ENCODE data around the gene PPP3CA.

The PPP3CA gene

DNA sequence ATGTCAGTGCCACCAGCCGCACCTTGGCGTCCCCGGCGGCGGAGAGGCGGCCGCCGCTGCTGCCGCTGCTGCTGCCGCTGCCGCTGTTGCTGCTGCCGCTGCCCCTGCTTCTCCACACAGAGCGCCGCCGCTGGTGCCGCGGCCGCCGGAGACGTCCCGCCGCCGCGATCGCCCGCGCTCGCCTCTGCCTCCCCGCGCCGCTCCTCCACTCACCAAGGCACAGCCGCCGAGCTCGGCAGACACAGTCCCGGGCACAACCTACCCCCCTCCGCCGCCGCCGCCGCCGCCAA lies at the start of gene PPP3CA:
PPP3CA (minus strand) TSS at position 260 of the 290 bp plus-strand sequence.
- DNase-seq, result no peak

GRCh38 chr4:101393256-101393655 lies 45.9 kb upstream of the PPP3CA start:
- no peak for DNase-seq

DNA sequence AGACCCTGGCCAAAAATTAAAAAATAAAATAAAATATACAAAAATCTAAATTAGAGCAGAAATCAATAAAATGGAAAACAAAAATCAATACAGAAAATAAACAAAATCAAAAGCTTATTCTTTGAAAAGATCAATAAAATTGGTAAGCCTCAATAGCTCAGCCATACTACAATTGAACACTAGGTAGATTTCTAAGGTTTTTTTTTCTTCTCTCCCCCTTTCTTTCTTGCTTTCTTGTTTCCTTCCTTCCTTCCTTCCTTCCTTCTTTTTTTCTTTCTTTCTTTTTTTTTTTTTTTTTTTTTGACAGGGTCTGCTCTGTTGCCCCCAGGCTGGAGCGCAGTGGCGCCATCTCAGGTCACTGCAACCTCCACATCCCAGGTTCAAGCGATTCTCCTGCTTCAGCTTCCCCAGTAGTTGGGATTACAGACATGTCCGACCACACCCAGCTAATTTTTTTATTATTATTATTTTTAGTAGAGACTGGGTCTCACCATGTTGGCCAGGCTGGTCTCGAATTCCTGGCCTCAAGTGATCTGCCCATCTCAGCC lies 23.4 kb upstream of the PPP3CA start:
- DNase-seq, result no peak

DNA sequence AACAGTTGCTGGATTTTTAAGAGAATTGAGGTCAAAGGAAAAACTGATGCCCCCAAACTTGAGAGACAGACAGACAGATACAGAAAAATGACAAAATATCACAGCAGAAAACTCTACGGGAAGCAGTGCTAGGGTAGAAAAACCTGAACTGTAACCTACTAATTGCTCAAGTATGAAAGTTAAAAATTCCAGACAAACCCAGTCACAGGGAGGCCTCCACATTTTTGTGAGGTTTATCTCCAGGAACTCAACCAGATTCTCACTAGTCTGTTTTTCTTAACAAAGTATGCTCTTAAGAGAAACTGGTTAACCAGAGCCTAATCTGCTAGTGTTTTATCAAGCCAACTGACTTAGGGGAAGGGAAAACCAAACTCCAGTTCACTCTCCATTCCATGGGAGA lies 19.9 kb upstream of the PPP3CA start:
- no peak for DNase-seq

GRCh38 chr4:101366331-101366730 lies 19.0 kb upstream of the PPP3CA start:
- DNase-seq, result no peak

DNA sequence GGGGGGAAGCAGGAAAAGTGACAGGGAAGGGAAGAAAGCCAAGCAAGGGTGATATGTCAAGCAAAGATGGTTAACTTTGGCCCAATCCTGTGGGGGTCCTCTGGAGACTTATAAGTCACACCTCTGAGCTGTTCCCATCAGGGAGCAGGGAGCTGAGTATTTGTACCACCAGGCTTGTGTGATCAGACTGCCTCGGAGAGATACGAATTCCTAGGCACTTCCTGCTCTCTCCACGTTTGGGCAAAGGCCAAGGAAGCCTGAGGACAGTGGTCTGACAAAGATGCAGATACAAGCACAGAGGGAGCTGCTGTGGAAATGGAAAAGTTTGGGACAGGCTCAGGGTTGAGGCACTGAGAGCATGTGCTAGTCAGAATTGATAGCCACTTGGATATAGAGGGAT lies 10.4 kb upstream of the PPP3CA start:
- DNase-seq, result no peak

DNA sequence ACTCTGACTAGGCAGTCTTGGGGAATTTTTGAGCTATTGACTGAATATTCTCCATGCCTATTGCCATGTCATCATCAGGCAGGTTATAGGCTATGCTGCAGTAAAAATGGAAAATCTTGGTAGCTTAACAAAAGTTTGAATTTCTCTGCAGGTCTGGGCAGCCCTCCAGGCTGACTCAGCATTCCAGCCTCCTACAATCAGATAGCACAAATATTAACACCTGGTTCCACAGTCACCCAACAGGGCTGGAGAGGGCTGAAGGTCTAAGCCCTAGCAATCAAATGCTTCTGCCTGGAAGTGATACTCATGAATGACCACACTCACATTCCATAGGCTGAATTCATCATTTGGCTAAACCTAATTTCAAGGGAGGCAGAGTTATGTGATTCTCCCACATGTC lies 9.6 kb upstream of the PPP3CA start:
- no peak for DNase-seq

GRCh38 chr4:101355767-101356702 lies 8.7 kb upstream of the PPP3CA start:
- no peak for DNase-seq

DNA sequence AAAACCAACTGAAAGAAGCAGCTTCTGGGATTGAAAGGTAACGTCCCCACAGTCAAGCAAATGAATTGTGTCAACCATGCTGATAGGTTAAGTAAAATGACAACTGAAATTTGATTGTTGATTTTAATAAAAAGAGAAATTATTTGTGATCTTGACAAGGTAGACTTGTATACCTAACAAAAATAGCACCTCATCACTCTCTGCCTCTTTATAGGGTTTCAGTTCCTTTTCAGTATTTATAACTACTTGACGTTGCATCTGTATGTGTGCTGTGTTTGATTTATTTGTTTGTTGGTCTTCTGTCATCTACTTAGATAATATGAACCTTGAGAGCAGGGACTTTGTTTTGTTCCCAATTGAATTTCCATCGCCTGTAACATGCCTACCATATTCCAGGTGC lies 7.9 kb upstream of the PPP3CA start:
- DNase-seq, result no peak

DNA sequence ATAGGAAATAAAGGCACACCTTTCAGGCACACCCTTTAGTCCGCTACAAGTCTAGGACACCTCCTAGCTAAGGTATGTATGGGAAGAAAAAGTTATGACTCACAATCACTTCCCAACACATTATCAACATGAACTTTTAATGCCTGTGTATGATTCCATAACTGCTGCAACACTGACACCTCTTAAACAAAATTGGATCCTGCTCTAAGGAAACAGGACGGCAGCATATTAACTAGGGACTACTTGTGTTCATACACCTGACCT lies 2.4 kb upstream of the PPP3CA start:
- DNase-seq, result no peak

DNA sequence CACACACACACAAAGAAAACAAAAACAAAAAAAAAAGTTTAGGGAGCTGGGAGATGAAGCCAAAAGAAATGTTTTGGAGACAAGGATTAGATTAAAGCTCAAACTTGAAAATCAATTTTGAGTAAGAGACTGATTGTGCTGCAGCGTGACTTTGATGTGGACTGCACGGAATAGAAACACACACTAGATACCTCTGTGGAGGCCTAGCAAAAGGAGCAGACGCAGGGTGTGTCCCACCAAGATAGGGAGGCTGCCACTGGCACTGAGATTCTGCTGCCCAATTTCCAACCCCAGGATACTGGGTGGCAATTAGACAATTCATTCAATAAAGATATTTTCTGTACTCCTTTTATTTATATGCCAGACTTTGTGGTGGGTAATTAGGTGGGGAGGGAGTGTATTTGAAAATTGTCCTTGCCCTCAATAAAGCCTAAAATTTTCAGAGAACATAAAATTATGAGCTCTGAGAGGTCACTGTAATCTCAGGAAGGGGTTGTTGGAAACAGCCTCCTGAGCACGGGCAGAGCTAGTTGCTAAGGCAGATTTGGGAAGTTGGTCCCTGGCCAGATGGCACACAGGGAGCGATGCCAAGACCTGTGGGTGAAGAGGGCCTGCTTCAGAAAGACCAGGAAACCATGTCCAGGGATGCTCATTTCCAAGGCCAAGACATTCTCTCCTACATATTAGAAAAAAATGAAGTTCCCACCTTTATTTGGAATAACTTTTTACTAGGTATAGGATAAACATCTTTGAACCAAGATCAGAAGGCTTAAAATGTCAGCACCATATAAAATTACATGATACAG lies 1.9 kb upstream of the PPP3CA start:
- DNase-seq, result no peak

DNA sequence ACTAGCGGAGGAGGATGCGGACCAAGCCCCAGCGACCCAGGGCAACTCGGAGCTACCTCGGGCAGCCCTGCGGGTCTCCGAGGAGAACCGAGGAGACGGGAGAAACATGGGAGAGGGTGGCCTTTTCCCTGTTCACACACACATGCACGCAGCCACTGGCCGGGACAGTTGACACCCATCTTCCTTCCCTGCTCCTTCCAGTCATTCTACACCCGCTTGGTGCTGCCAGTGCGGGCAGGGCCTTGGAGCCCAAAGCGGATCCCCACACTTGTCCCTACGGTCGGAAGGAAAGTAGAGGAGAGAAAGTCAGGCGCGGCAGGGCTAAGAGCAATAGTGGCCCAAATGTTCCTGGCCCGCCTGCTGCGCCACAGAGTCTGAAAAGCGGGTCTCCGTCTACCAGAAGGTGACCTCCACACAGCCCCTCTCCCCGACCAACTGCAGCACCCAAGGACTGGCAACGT lies 1.1 kb upstream of the PPP3CA start:
- peak; percentile 39 for DNase-seq

DNA sequence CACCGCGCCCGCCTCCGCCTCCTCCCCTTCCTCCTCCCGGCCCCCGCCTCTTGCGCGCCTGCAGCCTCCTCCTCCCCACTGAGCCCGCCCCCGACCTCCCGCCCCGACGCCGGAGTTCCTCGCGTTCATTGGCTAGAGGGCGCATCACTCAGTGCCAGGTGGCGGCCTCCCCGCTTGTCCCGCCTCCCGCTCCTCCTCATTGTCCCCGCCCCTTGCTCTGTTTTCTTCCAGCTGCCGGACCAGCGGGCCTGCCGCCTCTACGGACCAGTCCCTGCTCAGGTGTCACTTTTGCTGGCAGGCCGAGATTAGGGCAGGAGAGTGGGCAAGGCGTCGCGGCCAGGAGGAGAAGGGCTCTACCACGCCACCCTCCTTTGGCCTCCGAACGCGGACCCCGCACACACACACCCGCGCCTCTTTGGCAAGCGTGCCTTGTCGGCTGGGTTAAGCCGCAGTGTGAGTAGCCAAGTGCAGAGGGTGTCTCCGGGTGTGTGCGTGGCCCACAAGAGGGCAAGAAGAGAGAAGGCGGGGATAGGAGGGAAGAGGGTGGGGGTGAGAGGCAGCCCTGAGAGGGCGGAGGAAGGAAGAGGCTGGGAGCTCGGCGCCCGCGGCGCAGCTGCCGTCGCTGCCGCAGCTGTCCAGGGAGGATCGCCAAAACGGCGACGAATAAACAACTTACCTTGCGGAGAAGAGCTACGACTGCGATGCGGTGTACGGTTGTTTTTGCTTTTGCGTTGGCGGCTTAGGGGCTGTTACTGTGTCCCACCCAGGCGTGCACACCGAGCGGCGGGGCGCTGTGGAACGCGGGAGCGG lies 436 bp upstream of the PPP3CA start:
- DNase-seq, result peak; percentile 81

- DNase-seq, result peak; percentile 15
Measured at GRCh38 chr4:101346351-101347266, 717 bp downstream of the PPP3CA start.

DNA sequence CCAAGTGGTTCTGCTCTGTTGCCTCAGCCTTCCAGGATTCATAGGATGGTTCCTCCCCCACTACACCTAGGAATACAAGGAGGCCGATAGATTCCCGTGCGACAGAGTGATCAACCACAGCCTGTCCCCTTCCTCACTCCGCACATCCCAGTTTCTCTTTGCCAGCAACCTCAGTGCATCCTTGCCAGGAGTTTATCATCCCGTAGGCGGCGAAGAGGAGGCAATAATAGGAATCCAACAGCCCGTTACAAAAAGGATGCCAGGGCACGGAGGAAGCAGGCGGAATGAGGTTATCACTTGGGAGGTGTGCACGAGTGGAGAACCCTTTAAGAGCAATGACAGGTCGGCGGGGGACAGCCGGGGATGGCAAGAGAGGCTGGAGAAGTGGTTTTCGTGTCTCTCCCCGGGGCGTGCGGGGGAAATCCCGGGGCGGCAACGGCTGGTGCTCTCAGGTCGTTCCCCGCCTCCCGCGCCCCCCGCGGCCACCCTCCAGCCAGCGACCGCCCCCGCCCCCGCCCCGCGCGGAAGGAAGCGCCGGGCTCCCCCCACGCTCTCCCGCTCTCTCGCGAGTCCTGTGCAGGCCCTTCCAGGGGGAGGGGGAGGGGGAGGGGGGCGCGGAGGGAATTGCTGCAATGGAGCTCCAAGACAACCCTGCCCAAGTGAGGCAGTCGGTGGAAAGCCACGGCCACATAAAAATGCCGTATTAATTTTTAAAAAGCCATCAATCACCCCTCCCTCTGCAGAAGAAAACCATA lies 1.6 kb downstream of the PPP3CA start:
- DNase-seq, result peak; percentile 25

DNA sequence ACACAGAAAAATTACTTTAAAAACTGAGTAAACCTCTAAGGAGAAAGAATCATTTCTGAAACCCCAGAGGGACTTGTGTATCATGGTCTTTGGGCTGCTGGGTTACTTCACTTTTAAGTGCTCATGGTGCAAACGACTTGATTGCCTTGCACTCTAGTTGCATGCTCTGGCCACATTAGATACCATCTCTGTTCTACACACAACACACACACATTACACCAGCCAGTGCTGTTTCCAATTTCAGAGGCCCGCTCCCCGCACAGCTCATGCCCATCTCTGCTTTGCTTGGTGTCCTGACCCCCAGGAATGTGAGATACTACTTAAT lies 2.1 kb downstream of the PPP3CA start:
- DNase-seq, result no peak

DNA sequence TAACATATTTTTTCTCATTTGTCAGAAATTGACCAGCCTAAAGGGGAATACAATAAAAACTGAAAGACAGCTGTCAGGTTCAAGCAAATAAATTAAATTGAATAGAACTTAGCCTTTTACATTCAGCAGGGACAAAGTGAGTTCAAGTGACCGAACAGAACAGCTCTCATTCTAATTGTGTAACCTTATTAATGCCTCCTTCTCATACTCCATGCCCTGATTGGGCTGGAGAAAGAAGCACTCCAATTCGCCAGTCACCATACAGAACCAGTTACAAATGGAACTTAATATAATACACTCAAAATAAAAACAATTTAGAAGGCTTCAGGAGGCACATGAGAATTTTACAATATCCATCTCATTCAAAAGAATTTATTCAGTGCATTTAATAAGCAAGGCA lies 8.0 kb downstream of the PPP3CA start:
- no peak for DNase-seq

DNA sequence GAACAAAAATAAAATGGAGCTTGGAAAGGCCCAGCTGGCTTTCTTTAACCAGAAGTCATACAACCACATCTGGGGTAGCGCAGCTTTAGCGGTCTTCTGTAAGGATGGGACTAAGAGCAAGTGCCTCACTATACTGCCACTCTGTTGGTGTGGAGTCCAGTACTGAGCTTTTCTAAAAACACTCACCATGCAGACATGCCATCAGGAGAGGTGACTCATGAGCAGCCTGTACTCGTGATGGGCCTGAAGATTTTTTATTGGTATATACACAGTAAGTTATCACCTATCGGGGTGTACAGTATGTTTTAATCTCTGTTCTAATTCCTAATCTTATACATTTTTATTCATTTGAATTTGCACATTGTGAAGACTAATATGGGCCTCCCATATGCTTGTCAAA lies 9.6 kb downstream of the PPP3CA start:
- DNase-seq, result no peak

DNA sequence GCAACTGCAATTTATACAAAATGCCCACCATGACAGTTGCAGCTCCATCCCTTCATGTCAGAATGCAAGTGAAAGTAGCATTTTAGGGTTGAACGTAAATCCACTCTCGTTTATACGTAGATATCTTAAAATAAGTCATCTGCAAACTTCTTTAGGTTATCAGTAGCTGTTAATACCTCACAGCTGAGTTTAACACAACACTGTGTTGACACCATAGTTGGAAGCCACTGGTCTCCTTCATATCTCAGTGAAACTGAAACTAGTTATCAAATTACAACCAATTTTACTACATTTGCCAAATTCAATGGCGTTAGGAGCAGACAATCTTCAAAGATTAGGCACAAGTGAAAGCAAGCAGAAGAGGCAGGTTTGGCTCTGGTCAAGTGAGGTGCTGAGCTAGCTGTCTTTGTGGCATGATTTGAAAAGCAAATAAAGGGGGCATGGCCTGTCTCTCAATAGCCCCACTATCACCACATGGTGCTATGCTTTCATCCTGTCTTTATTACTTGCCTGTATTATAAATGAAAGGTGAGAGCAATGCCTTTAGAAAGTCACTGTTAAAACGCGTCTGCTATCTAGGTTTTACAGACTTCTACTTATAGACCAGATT lies 12.3 kb downstream of the PPP3CA start:
- DNase-seq, result peak; percentile 8

GRCh38 chr4:101332424-101332823 lies 14.9 kb downstream of the PPP3CA start:
- no peak for DNase-seq

- DNase-seq, result no peak
Measured at GRCh38 chr4:101331017-101331416, 16.3 kb downstream of the PPP3CA start.

Measured in NCI-H510A treated with DMSO at 0.1 percent for 48 hours (cell line).